Measurements from ENCODE around the gene UBE3C.

DNA sequence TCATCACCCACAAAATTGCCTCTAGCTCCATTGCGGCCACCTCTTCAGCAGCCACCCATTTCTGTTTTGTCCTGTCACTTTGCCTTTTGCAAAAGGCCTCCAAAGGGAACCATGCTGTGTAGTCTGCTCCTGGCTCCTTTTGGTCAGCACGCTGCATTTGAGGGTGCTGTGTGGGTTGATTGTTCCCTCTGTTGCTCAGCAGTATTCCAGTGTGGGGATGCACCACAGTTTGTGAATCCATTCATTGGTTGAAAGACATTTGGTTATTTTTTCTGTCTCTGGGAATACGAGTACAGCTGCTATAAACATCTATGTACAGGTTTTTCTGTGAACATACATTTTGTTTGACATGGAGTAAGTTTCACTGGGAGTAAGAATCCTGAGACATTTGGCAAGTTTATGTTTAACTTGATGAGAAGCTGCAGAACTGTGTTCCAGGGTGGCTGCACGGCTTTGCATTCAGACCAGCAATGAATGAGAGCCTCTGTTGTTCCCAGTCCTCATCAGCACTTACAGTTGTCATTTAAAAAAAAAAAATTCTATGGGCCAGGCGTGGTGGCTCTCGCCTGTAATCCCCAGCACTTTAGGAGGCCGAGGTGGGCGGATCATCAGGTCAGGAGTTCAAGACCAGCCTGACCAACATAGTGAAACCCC is 82.3 kb downstream of the UBE3C start:
- TF ChIP-seq CTCF (IDR thresholded peaks at IDR 0.05): no peak
- no peak for TF ChIP-seq POLR2AphosphoS5 (IDR thresholded peaks at IDR 0.05)
- TF ChIP-seq EP300 (IDR thresholded peaks at IDR 0.05): no peak
- TF ChIP-seq POLR2A (IDR thresholded peaks at IDR 0.05): no peak

All from gastroesophageal sphincter (tissue), 3 donors.